ENCODE measurements around the gene EPB41L2. TPM values are rescaled to one million over a fixed set of nuclear protein-coding genes. Genes with fewer than 3 reads are reported as not detected.

The EPB41L2 gene
- total RNA-seq, 1 experiment from 2014 or later: 74.8 TPM

- no peak for ATAC-seq
- Histone ChIP-seq H3K9me3 (ENCODE audit: control insufficient read depth in 1 of 2, insufficient read depth in 1 of 2, low read depth in 1 of 2, low read length in 2 of 2) (no peaks in the 10 kb centered on the region), H3K27me3 (ENCODE audit: insufficient read depth, low read length) (no peaks in the 10 kb centered on the region), H3K9ac (ENCODE audit: low read length) (no peak overlapping the region), H3K9me2 (ENCODE audit: insufficient read depth) (no peaks in the 10 kb centered on the region), H3K79me2 (ENCODE audit: insufficient read depth, low read length) (no peaks in the 10 kb centered on the region), H3K36me3 (ENCODE audit: control insufficient read depth in 1 of 2, insufficient read depth in 2 of 2, low read length in 2 of 2) (no peaks in the 10 kb centered on the region), H3K27ac (ENCODE audit: low read depth, low read length) (no peak overlapping the region), H3K4me3 (replicated peaks in 1 of 2; ENCODE audit: low read depth in 1 of 2, low read length in 2 of 2) (no peak overlapping the region), H3K4me2 (ENCODE audit: low read length) (no peak overlapping the region), H2AFZ (ENCODE audit: low read depth, low read length, poor library complexity, severe bottlenecking) (no peak overlapping the region), H3K4me1 (ENCODE audit: control insufficient read depth in 1 of 2, insufficient read depth in 2 of 2, low read length in 2 of 2) (no peaks in the 10 kb centered on the region), H4K20me1 (ENCODE audit: insufficient read depth) (no peaks in the 10 kb centered on the region)
- intact Hi-C loops (cut with micrococcal nuclease): no loop called here
- no peak for DNase-seq (ENCODE audit: low read depth, low spot score)
- POLR2A ChIA-PET: no interaction called here
- CTCF ChIA-PET: no interaction called here
- no peak for TF ChIP-seq FOSL1 (IDR thresholded peaks at IDR 0.05; ENCODE audit: low read depth)
- TF ChIP-seq RAD21 (IDR thresholded peaks at IDR 0.05; ENCODE audit: low read depth): no peak
- no peak for TF ChIP-seq SIN3A (IDR thresholded peaks at IDR 0.05; ENCODE audit: low read depth)
- TF ChIP-seq ZNF274 (IDR thresholded peaks at IDR 0.05; ENCODE audit: low read depth, low read length): no peak
- TF ChIP-seq CTCF (IDR thresholded peaks at IDR 0.05 in 2 of 3, conservative IDR thresholded peaks at IDR 0.05 in 1 of 3; ENCODE audit: borderline replicate concordance in 1 of 3, insufficient read depth in 1 of 3, low read depth in 2 of 3, low read length in 2 of 3): no peak
- TF ChIP-seq SP1 (IDR thresholded peaks at IDR 0.05; ENCODE audit: low read depth): no peak
- no peak for TF ChIP-seq POLR2A (IDR thresholded peaks at IDR 0.05; ENCODE audit: borderline replicate concordance, extremely low read depth, insufficient read depth, insufficient read length)
- TF ChIP-seq POLR2AphosphoS5 (IDR thresholded peaks at IDR 0.05; ENCODE audit: low read depth, low read length): no peak
- TF ChIP-seq ATF3 (IDR thresholded peaks at IDR 0.05): no peak
- no peak for TF ChIP-seq TCF7L2 (IDR thresholded peaks at IDR 0.05; ENCODE audit: borderline replicate concordance, extremely low read depth, insufficient read depth, insufficient read length)
- TF ChIP-seq YY1 (IDR thresholded peaks at IDR 0.05; ENCODE audit: extremely low read depth, insufficient replicate concordance, low read depth, low read length): no peak
- TF ChIP-seq CBX3 (IDR thresholded peaks at IDR 0.05; ENCODE audit: low read depth): no peak
- TF ChIP-seq SRF (IDR thresholded peaks at IDR 0.05; ENCODE audit: low read depth): no peak
- TF ChIP-seq CEBPB (IDR thresholded peaks at IDR 0.05; ENCODE audit: low read depth): no peak
- TF ChIP-seq EZH2 (IDR thresholded peaks at IDR 0.05): no peak
- RAD21 ChIA-PET (ENCODE audit: low non-redundant PET in 1 of 2, low total read pairs in 2 of 2, uncharacterized antibody in 2 of 2, unreplicated experiment in 2 of 2): no interaction called here
- BruUV-seq (replicated peaks): no TSS peak
These were observed 154.1 kb downstream of the EPB41L2 start for GRCh38 chr6:130908958-130909357.
